Glutamatergic neuron (in vitro differentiated cells): ENCODE measurements around the gene SORBS2. TPM values are rescaled to one million over a fixed set of nuclear protein-coding genes. Genes with fewer than 3 reads are reported as not detected.

Experiments used
- DNase-seq: peaks from one replicate; pipeline ENCODE4 v3.0.0; 2022
- H3K27ac Mint-ChIP-seq: one replicate; pipeline ENCODE4 v1.8.0; 2020; ENCODE audit warnings: mild to moderate bottlenecking, mixed read lengths, inconsistent platforms; ENCODE audit not compliant: unreplicated experiment
- H3K27me3 Mint-ChIP-seq: one replicate; pipeline ENCODE4 v1.8.0; 2020; ENCODE audit warnings: mild to moderate bottlenecking, moderate library complexity, mixed read lengths, inconsistent platforms; ENCODE audit not compliant: unreplicated experiment
- H3K36me3 Mint-ChIP-seq: one replicate; pipeline ENCODE4 v1.8.0; 2020; ENCODE audit warnings: mild to moderate bottlenecking, mixed read lengths, inconsistent platforms; ENCODE audit not compliant: unreplicated experiment
- H3K4me1 Mint-ChIP-seq: one replicate; pipeline ENCODE4 v1.8.0; 2020; ENCODE audit warnings: mild to moderate bottlenecking, low read depth, mixed read lengths, inconsistent platforms; ENCODE audit not compliant: unreplicated experiment
- H3K4me3 Mint-ChIP-seq: one replicate; pipeline ENCODE4 v1.8.0; 2020; ENCODE audit warnings: mild to moderate bottlenecking, mixed read lengths, inconsistent platforms; ENCODE audit not compliant: unreplicated experiment
- H3K9me3 Mint-ChIP-seq: one replicate; pipeline ENCODE4 v1.8.0; 2020; ENCODE audit warnings: mild to moderate bottlenecking, moderate library complexity, mixed read lengths, inconsistent platforms; ENCODE audit not compliant: unreplicated experiment
- total RNA-seq: library from RNA; stranded (reverse); fragmentation: NEBNext Ultra II Directional; extraction: Animal tissue kit (Norgen Biotek cat#: 25700); gene quantifications from one replicate; pipeline ENCODE4 v1.2.1, GENCODE V29; 2021; ENCODE audit not compliant: unreplicated experiment
- TF ChIP-seq, protein P1 (sequence below): fragments of 200-600 bp; sonication (generic); IDR thresholded peaks from one replicate; pipeline ENCODE4 v1.5.0; 2021; ENCODE audit not compliant: partially characterized antibody, unreplicated experiment

The SORBS2 gene
- total RNA-seq, 1 donor from 2014 or later = 95.5 TPM

DNA sequence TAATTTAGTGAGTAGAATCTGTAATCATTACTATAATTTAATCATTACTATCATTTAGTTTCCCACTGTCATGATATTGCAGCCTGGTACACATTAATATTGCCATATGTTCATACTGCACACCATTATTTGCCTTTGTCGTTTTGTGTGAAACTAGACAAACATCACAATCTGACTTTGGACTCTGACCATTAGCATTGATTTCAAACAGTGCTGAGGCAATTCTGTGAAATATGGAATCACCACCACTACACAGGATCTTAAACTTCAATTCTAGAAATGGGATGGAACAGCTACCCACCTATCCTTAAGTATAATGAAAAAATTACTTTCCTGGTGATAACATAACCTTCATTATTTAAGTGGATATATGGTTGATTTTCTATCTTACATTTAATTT, 98.3 kb downstream of the SORBS2 start:
- no peak overlapping the region for H3K4me3 Mint-ChIP-seq
- H3K27me3 Mint-ChIP-seq = peaks cover 9% of the 10 kb centered on the region
- no peak overlapping the region for H3K27ac Mint-ChIP-seq
- H3K9me3 Mint-ChIP-seq = peaks cover 3% of the 10 kb centered on the region
- DNase-seq = no peak
- peaks cover 26% of the 10 kb centered on the region for H3K4me1 Mint-ChIP-seq
- H3K36me3 Mint-ChIP-seq = peaks cover 5% of the 10 kb centered on the region
- TF ChIP-seq, protein P1, sequence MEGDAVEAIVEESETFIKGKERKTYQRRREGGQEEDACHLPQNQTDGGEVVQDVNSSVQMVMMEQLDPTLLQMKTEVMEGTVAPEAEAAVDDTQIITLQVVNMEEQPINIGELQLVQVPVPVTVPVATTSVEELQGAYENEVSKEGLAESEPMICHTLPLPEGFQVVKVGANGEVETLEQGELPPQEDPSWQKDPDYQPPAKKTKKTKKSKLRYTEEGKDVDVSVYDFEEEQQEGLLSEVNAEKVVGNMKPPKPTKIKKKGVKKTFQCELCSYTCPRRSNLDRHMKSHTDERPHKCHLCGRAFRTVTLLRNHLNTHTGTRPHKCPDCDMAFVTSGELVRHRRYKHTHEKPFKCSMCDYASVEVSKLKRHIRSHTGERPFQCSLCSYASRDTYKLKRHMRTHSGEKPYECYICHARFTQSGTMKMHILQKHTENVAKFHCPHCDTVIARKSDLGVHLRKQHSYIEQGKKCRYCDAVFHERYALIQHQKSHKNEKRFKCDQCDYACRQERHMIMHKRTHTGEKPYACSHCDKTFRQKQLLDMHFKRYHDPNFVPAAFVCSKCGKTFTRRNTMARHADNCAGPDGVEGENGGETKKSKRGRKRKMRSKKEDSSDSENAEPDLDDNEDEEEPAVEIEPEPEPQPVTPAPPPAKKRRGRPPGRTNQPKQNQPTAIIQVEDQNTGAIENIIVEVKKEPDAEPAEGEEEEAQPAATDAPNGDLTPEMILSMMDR = no peak

DNA sequence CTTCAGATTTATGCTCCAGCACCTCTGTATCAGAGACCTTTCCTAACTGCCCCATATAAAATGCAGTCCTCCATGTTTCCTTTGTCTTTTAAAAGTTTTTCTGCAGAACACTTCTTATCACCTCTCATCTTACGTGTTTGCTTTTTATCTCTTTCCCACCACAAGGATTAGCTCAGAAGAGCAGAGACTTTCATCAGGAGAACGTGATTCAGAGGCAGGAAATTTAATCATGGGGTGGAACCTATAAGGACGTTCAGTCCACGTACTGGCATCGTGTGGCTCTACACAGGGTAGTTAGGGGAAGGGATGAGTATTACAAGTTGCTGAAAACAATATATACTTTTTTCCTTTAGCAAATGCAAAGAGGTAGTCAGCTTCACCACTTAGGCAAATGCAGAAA, 98.7 kb downstream of the SORBS2 start:
- peaks cover 6% of the 10 kb centered on the region for H3K36me3 Mint-ChIP-seq
- peaks cover 3% of the 10 kb centered on the region for H3K9me3 Mint-ChIP-seq
- no peak overlapping the region for H3K4me3 Mint-ChIP-seq
- H3K4me1 Mint-ChIP-seq = peaks cover 26% of the 10 kb centered on the region
- H3K27ac Mint-ChIP-seq = peak overlapping the region; percentile 1
- TF ChIP-seq, protein P1 = no peak
- no peak for DNase-seq
- H3K27me3 Mint-ChIP-seq = peaks cover 9% of the 10 kb centered on the region

DNA sequence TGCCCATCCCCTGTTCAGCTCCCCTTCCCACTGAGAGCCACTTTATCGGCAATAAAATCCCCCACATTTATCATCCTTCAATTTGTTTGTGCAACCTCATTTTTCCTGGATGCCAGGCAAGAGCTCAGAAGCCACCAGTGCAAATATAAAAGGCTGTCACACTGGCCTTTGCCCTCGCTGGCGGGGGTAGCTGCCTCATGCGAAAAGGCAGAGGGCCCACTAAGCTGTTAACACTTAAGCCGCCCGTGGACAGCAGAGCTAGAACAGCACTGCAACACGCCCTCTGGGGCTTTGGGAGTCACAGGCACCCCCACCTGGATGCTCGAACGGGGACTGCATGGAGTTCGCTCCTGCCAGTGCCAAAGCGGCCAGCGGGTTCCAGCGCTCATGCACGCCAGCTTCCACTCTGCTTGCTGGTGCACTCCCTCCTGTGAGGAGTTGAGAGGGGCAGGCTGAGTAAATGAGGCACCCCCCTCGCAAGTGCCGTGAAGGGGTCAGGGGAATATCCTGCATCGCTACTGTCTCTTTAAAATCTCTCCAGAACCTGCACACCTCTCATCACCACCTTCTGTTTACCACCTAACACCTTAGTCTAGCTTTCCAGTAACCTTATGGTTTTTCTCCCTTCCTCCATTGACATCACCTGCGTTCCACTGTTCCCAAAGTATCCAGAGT, 99.5 kb downstream of the SORBS2 start:
- no peak for DNase-seq
- TF ChIP-seq, protein P1 = no peak
- Mint-ChIP-seq H3K9me3 (peaks cover 3% of the 10 kb centered on the region), H3K36me3 (peaks cover 13% of the 10 kb centered on the region), H3K27ac (no peak overlapping the region), H3K4me3 (no peak overlapping the region), H3K27me3 (peaks cover 9% of the 10 kb centered on the region), H3K4me1 (peaks cover 27% of the 10 kb centered on the region)

DNA sequence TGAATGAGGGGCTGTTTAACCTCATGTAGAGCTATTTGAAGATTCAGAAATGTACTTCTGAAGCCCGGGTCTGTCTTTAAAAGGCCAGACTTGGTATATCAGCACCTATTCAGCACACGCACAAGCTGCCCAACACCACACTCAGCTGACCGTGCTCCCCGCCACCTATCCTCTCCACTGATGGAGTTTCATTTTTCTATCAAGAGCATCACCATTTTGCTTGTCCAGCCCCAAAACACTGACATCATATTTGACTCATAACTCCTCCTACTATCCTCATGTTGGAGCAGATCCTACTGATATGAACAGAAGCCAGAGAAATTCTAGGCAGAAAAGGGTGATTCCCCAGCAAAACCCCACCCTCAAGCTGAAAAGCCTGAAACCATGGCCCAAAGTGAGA, 100.3 kb downstream of the SORBS2 start:
- Mint-ChIP-seq H3K4me3 (no peak overlapping the region), H3K9me3 (peaks cover 3% of the 10 kb centered on the region), H3K4me1 (peaks cover 21% of the 10 kb centered on the region), H3K36me3 (peaks cover 14% of the 10 kb centered on the region), H3K27ac (peak overlapping the region; percentile 34), H3K27me3 (peaks cover 10% of the 10 kb centered on the region)
- no peak for DNase-seq
- TF ChIP-seq, protein P1 = no peak

DNA sequence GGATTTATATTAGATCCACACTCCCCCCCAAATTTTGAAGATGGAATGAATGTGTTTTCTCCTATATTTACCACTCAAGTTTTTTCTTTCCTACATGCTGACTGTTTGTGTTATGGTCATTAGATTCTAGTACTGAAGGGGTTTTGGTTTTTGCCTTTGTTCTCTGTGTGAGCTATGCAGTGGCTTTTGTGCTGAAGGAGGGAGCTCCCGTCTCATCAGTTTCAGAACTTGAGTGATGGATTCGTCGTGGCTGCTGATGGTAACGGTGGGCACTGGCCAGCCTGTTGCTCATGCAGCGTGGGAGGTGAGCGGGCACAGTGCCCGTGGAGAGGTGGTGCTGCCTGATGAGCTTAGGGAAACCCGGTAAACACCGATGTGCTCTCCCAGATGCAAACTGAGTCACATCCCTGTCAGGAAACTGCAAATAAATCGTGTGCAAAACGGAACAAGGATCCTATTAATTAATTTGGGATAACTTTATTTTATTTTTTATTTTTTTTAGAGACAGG, 101.5 kb downstream of the SORBS2 start:
- H3K27me3 Mint-ChIP-seq = peaks cover 7% of the 10 kb centered on the region
- no peak overlapping the region for H3K4me3 Mint-ChIP-seq
- no peaks in the 10 kb centered on the region for H3K9me3 Mint-ChIP-seq
- TF ChIP-seq, protein P1 = no peak
- H3K27ac Mint-ChIP-seq = peak overlapping the region; percentile 8
- H3K36me3 Mint-ChIP-seq = peaks cover 14% of the 10 kb centered on the region
- H3K4me1 Mint-ChIP-seq = peaks cover 14% of the 10 kb centered on the region
- no peak for DNase-seq
